Kidney (tissue), 14 donors: ENCODE results near the gene TMEM63B. TPM values are rescaled to one million over a fixed set of nuclear protein-coding genes. Genes with fewer than 3 reads are reported as not detected.

Experiments used
- DNase-seq, 5 donors: peaks; one replicate each; pipeline ENCODE4 v3.0.0-alpha.2; 2013 to 2020
- FAIRE-seq: peaks from 2 replicates; lab custom pipeline; 2012; peaks lifted over from hg19 to GRCh38; lab: Jason Lieb, UNC
- H3K27ac ChIP-seq, 2 donors: one replicate each; pipeline ENCODE4 v1.7.0; 2013; ENCODE audit warnings: low read depth in 2 of 2, low read length in 2 of 2, inconsistent platforms in 1 of 2
- H3K27me3 ChIP-seq: one replicate; pipeline ENCODE4 v1.7.1; 2013; ENCODE audit warnings: low read length, inconsistent platforms; ENCODE audit not compliant: control insufficient read depth, insufficient read depth
- H3K36me3 ChIP-seq, 3 donors: one replicate each; pipeline versions ENCODE4 v1.7.0 to v1.7.1; 2013; ENCODE audit warnings: low read length in 3 of 3, control low read depth in 1 of 3, inconsistent platforms in 1 of 3; ENCODE audit not compliant: insufficient read depth in 3 of 3, control insufficient read depth in 2 of 3
- H3K4me1 ChIP-seq, 3 donors: one replicate each; pipeline versions ENCODE4 v1.7.0 to v1.7.1; 2013; ENCODE audit warnings: low read length in 3 of 3, inconsistent platforms in 1 of 3, low read depth in 1 of 3; ENCODE audit not compliant: control insufficient read depth in 2 of 3, insufficient read depth in 2 of 3
- H3K4me3 ChIP-seq, 3 donors: one replicate each; pipeline versions ENCODE4 v1.7.0 to v1.8.1; 2013; ENCODE audit warnings: low read length in 3 of 3, control low read depth in 1 of 3, inconsistent platforms in 1 of 3
- H3K9ac ChIP-seq, 3 donors: one replicate each; pipeline versions ENCODE4 v1.7.0 to v1.7.1; 2013; ENCODE audit warnings: low read length in 3 of 3, control low read depth in 1 of 3, inconsistent platforms in 1 of 3
- H3K9me3 ChIP-seq, 3 donors: one replicate each; pipeline versions ENCODE4 v1.7.0 to v1.7.1; 2013; ENCODE audit warnings: low read length in 3 of 3, control low read depth in 1 of 3, inconsistent platforms in 1 of 3; ENCODE audit not compliant: control insufficient read depth in 2 of 3, insufficient read depth in 1 of 3
- CTCF ChIP-seq: IDR thresholded peaks from 3 replicates; pipeline ENCODE4 v1.5.1; 2012; ENCODE audit warnings: mild to moderate bottlenecking, moderate library complexity, borderline replicate concordance; ENCODE audit not compliant: insufficient read depth; ENCODE audit errors: extremely low read depth
- intact Hi-C: fragments of 100-400 bp; cut with DNase I; formaldehyde crosslinking; loops from one replicate; pipeline ENCODE4 v1.11.1; 2022
- polyA plus RNA-seq: library from polyadenylated mRNA; stranded (reverse); fragments of 350-450 nt; fragmentation: Illumina TruSeq; extraction: RNeasy Lipid Tissue Mini Kit (QIAGEN cat#74804); gene quantifications from one replicate; pipeline ENCODE4 v1.2.3, GENCODE V29; 2014; ENCODE audit warnings: low read depth, low replicate concordance; ENCODE audit not compliant: insufficient read depth
- total RNA-seq: library from RNA; stranded (reverse); fragmentation: NEBNext Ultra II Directional; extraction: Animal tissue kit (Norgen Biotek cat#: 25700); gene quantifications from one replicate; pipeline ENCODE4 v1.2.1, GENCODE V29; 2021
- donor health status: control.
- donor health status: control.
- donor health status: control.
- donor health status: control.
- donor health status: control.
- donor health status: DM: yes; HTN: yes; CAD: no.
- donor health status: Normal renal cell carcinoma (clear cell type).

Gene TMEM63B
- total and polyA plus RNA-seq, 2 donors from 2014 or later = 18.2 to 27.3 TPM

- no peak overlapping the region for H3K4me3 ChIP-seq
- no peak for FAIRE-seq
- no peaks in the 10 kb centered on the region for H3K36me3 ChIP-seq
- intact Hi-C loops = no loop called here
- no peak overlapping the region for H3K27ac ChIP-seq
- no peaks in the 10 kb centered on the region for H3K9me3 ChIP-seq
- no peak overlapping the region for H3K9ac ChIP-seq
- H3K4me1 ChIP-seq = no peaks in the 10 kb centered on the region
- no peaks in the 10 kb centered on the region for H3K27me3 ChIP-seq
- no peak for TF ChIP-seq CTCF
- DNase-seq = no peak
These were observed 29.8 kb downstream of the TMEM63B start for GRCh38 chr6:44157152-44157521.

- no peak for TF ChIP-seq CTCF
- H3K4me1 ChIP-seq = no peaks in the 10 kb centered on the region
- no peak for FAIRE-seq
- intact Hi-C loops = no loop called here
- H3K27me3 ChIP-seq = no peaks in the 10 kb centered on the region
- no peak within 1 kb of the TSS for H3K27ac ChIP-seq
- no peaks in the 10 kb centered on the region for H3K9me3 ChIP-seq
- H3K9ac ChIP-seq = no peak within 1 kb of the TSS
- no peak for DNase-seq
- no peak within 1 kb of the TSS for H3K4me3 ChIP-seq
- H3K36me3 ChIP-seq = no peaks in the 10 kb centered on the region
These were observed 31.4 kb downstream of the TMEM63B start, which contains the start of gene CAPN11 for GRCh38 chr6:44158770-44159228. Gene CAPN11 (plus strand): TSS chr6:44158820. CDS start chr6:44158849, 29 bp downstream.

GRCh38 chr6:44161997-44162338, 34.6 kb downstream of the TMEM63B start:
- Histone ChIP-seq H3K36me3 (no peaks in the 10 kb centered on the region), H3K4me1 (no peaks in the 10 kb centered on the region), H3K4me3 (no peak overlapping the region), H3K27me3 (no peaks in the 10 kb centered on the region), H3K27ac (no peak overlapping the region), H3K9ac (no peak overlapping the region), H3K9me3 (no peaks in the 10 kb centered on the region)
- DNase-seq (no peak), FAIRE-seq (no peak)
- TF ChIP-seq CTCF = no peak
- intact Hi-C loops = no loop called here

- H3K36me3 ChIP-seq = no peaks in the 10 kb centered on the region
- no peaks in the 10 kb centered on the region for H3K27me3 ChIP-seq
- no peak overlapping the region for H3K9ac ChIP-seq
- DNase-seq (no peak), FAIRE-seq (no peak)
- no peaks in the 10 kb centered on the region for H3K4me1 ChIP-seq
- intact Hi-C loops = no loop called here
- no peak overlapping the region for H3K4me3 ChIP-seq
- TF ChIP-seq CTCF = no peak
- no peaks in the 10 kb centered on the region for H3K9me3 ChIP-seq
- no peak overlapping the region for H3K27ac ChIP-seq
These were observed 35.7 kb downstream of the TMEM63B start for GRCh38 chr6:44162876-44163625.
